Vagina (tissue), 2 donors: ENCODE results near the gene VPS45. TPM values are rescaled to one million over a fixed set of nuclear protein-coding genes. Genes with fewer than 3 reads are reported as not detected.
"Not testable (repeated sequence)": the region's sequence is repeated elsewhere in the genome, so short reads cannot be mapped to it uniquely, and the experiment has no call there.

ENCODE experiments used
- DNase-seq, 2 donors: peaks; one replicate each; pipeline ENCODE4 v3.0.0-alpha.2; 2017; ENCODE audit errors: extremely low spot score in 2 of 2
- H3K27ac ChIP-seq: fragments of 200-600 bp; sonication (generic); one replicate; pipeline ENCODE4 v1.5.1; 2019
- H3K27me3 ChIP-seq: fragments of 200-600 bp; sonication (generic); one replicate; pipeline ENCODE4 v1.5.1; 2019
- H3K36me3 ChIP-seq, 2 donors: fragments of 200-600 bp; sonication (generic); one replicate each; pipeline ENCODE4 v1.5.1; 2017 to 2019
- H3K4me1 ChIP-seq: fragments of 200-600 bp; sonication (generic); one replicate; pipeline ENCODE4 v1.5.1; 2019
- H3K4me3 ChIP-seq, 2 donors: fragments of 200-600 bp; sonication (generic); 1 replicate in 1 of 2; 2 replicates in 1 of 2; pipeline ENCODE4 v1.5.1; 2016 to 2019
- H3K9me3 ChIP-seq: fragments of 200-600 bp; sonication (generic); one replicate; pipeline ENCODE4 v1.5.1; 2019
- CTCF ChIP-seq, 3 experiments: fragments of 450-650 bp in 2 of 3; fragments of 200-600 bp in 1 of 3; sonication (generic) in 1 of 3; IDR thresholded peaks; one replicate each; pipeline ENCODE4 v1.5.1; 2017 to 2019; ENCODE audit warnings: antibody characterized with exemption in 3 of 3, mild to moderate bottlenecking in 2 of 3, moderate library complexity in 2 of 3
- POLR2A ChIP-seq, 2 donors: fragments of 450-650 bp; IDR thresholded peaks; one replicate each; pipeline ENCODE4 v1.6.1; 2017; ENCODE audit warnings: antibody characterized with exemption in 2 of 2, mild to moderate bottlenecking in 2 of 2, moderate library complexity in 2 of 2
- POLR2AphosphoS5 ChIP-seq, 2 donors: sonication (generic); formaldehyde crosslinking; IDR thresholded peaks; one replicate each; pipeline ENCODE4 v1.9.0; 2017; ENCODE audit warnings: antibody characterized with exemption in 2 of 2, mild to moderate bottlenecking in 2 of 2, low read depth in 1 of 2; ENCODE audit not compliant: insufficient read depth in 1 of 2
- intact Hi-C: fragments of 100-400 bp; cut with DNase I; formaldehyde crosslinking; loops from one replicate; pipeline ENCODE4 v1.15.1; 2023
- total RNA-seq: library from RNA; depleted of rRNA; stranded (reverse); fragments of >200 nt; gene quantifications from one replicate; pipeline ENCODE4 v1.2.3, GENCODE V29; 2016

The VPS45 gene
- total RNA-seq, 1 donor from 2014 or later = 32.2 TPM

DNA sequence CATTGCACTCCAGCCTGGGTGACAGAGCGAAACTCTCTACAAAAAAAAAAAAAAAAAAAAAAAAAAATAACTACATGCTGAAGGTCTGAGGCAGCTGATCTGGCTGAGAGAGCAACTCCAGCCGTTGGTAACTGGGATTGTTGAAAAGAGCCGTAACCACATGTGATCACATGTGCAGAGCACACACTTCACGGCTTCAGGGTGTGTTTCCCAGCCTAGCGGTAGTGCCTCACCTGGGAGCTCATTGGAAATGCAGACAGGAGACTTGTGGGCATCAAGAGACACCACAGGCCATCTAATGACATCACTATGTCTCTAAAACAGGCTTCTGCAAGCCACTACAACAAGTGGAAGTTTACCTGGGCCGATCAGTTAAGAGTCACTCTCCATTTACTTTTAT, 45.2 kb upstream of the VPS45 start:
- no peaks in the 10 kb centered on the region for H3K9me3 ChIP-seq
- no peak overlapping the region for H3K27ac ChIP-seq
- DNase-seq = no peak
- H3K27me3 ChIP-seq = no peaks in the 10 kb centered on the region
- intact Hi-C loops = no loop called here
- no peaks in the 10 kb centered on the region for H3K36me3 ChIP-seq
- TF ChIP-seq POLR2AphosphoS5 (IDR thresholded peaks at IDR 0.05; ENCODE audit: insufficient read depth in 1 of 2, low read depth in 1 of 2) = no peak
- H3K4me1 ChIP-seq = no peaks in the 10 kb centered on the region
- no peak overlapping the region for H3K4me3 ChIP-seq

- DNase-seq = no peak
- Histone ChIP-seq H3K27ac (no peak overlapping the region), H3K9me3 (no peaks in the 10 kb centered on the region), H3K27me3 (no peaks in the 10 kb centered on the region), H3K4me3 (no peak overlapping the region), H3K4me1 (no peaks in the 10 kb centered on the region), H3K36me3 (no peaks in the 10 kb centered on the region)
- no peak for TF ChIP-seq POLR2AphosphoS5 (IDR thresholded peaks at IDR 0.05; ENCODE audit: insufficient read depth in 1 of 2, low read depth in 1 of 2)
- TF ChIP-seq CTCF (IDR thresholded peaks at IDR 0.05) = no peak
- TF ChIP-seq POLR2A (IDR thresholded peaks at IDR 0.05) = no peak
- intact Hi-C loops = no loop called here
Measured at GRCh38 chr1:150024156-150024555, 43.4 kb upstream of the VPS45 start.

DNA sequence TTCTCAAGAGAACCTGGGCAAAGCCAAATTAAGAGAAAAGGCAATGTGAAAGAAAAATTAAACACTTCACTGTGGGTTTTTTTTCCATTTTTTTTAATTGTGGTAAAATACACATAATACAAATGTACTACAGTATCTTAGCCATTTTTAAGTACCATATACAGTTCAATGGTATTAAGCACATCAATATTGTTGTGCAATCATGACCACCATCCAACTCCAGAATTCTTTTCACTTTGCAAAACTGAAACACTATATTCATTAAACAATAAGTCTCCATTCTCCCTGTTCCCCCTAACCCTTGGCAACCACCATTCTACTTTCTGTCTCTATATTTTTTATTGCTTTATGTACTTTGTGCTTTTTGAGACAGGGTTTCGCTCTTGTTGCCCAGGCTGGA, 39.3 kb upstream of the VPS45 start:
- H3K27me3 ChIP-seq = no peaks in the 10 kb centered on the region
- TF ChIP-seq CTCF (IDR thresholded peaks at IDR 0.05) (no peak), POLR2A (IDR thresholded peaks at IDR 0.05) (no peak), POLR2AphosphoS5 (IDR thresholded peaks at IDR 0.05; ENCODE audit: insufficient read depth in 1 of 2, low read depth in 1 of 2) (no peak)

DNA sequence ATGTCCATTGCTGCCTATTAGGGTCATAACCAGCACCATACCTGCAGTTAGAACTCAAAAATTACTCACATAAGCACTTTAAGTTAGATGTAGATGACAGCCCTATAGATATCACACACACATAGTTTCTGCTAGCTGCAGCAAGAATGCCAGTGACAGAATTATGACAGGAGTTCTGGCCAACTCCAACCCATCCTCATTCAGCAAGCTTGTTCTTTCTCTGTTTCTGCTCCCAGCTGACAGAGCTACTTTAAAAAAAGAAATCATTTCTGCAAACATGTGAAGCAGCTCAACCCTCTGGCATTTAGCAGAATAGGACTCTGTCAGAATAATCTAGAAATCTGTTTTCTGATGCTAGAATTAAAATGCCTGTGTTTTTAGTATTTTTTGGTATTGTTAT, 33.2 kb upstream of the VPS45 start:
- Histone ChIP-seq H3K9me3 (no peaks in the 10 kb centered on the region), H3K4me1 (no peaks in the 10 kb centered on the region), H3K36me3 (no peaks in the 10 kb centered on the region), H3K27ac (no peak overlapping the region), H3K4me3 (no peak overlapping the region), H3K27me3 (no peaks in the 10 kb centered on the region)
- DNase-seq = no peak
- no peak for TF ChIP-seq CTCF (IDR thresholded peaks at IDR 0.05)
- no peak for TF ChIP-seq POLR2A (IDR thresholded peaks at IDR 0.05)
- no peak for TF ChIP-seq POLR2AphosphoS5 (IDR thresholded peaks at IDR 0.05; ENCODE audit: insufficient read depth in 1 of 2, low read depth in 1 of 2)
- intact Hi-C loops = no loop called here

More for the DNA sequence above, 39.3 kb upstream of the VPS45 start:
- intact Hi-C loops = no loop called here
- Histone ChIP-seq H3K9me3 (no peaks in the 10 kb centered on the region), H3K36me3 (no peaks in the 10 kb centered on the region), H3K4me1 (no peaks in the 10 kb centered on the region), H3K27ac (no peak overlapping the region), H3K4me3 (no peak overlapping the region)
- DNase-seq = no peak

GRCh38 chr1:150049926-150050325, 17.6 kb upstream of the VPS45 start:
- H3K4me1 ChIP-seq = no peaks in the 10 kb centered on the region
- no peaks in the 10 kb centered on the region for H3K27me3 ChIP-seq
- H3K27ac ChIP-seq = no peak overlapping the region
- DNase-seq = no peak
- H3K36me3 ChIP-seq = no peaks in the 10 kb centered on the region
- H3K4me3 ChIP-seq = no peak overlapping the region
- H3K9me3 ChIP-seq = no peaks in the 10 kb centered on the region
- intact Hi-C loops = loop anchor here (5.0 kb wide), 1 partner anchor 88 kb away; no protein-coding TSS in a partner anchor
- TF ChIP-seq CTCF (IDR thresholded peaks at IDR 0.05) = no peak
- TF ChIP-seq POLR2A (IDR thresholded peaks at IDR 0.05) = no peak
- TF ChIP-seq POLR2AphosphoS5 (IDR thresholded peaks at IDR 0.05; ENCODE audit: insufficient read depth in 1 of 2, low read depth in 1 of 2) = no peak

- H3K4me1 ChIP-seq = no peaks in the 10 kb centered on the region
- DNase-seq = no peak
- no peak overlapping the region for H3K4me3 ChIP-seq
- intact Hi-C loops = loop anchor here (5.0 kb wide), 1 partner anchor 89 kb away; no protein-coding TSS in a partner anchor
- no peak overlapping the region for H3K27ac ChIP-seq
- H3K9me3 ChIP-seq = no peaks in the 10 kb centered on the region
- TF ChIP-seq CTCF (IDR thresholded peaks at IDR 0.05) = no peak
- no peak for TF ChIP-seq POLR2A (IDR thresholded peaks at IDR 0.05)
- no peak for TF ChIP-seq POLR2AphosphoS5 (IDR thresholded peaks at IDR 0.05; ENCODE audit: insufficient read depth in 1 of 2, low read depth in 1 of 2)
- no peaks in the 10 kb centered on the region for H3K27me3 ChIP-seq
- no peaks in the 10 kb centered on the region for H3K36me3 ChIP-seq
Measured at GRCh38 chr1:150051089-150051373, 16.5 kb upstream of the VPS45 start.

GRCh38 chr1:150051905-150052412, 15.6 kb upstream of the VPS45 start:
- H3K4me1 ChIP-seq, H3K4me3 ChIP-seq, DNase-seq, H3K27ac ChIP-seq, H3K9me3 ChIP-seq, H3K27me3 ChIP-seq, H3K36me3 ChIP-seq: not testable (repeated sequence)
- intact Hi-C loops = loop anchor here (5.0 kb wide), 1 partner anchor 90 kb away; no protein-coding TSS in a partner anchor
